ENCODE data around the gene CRACDL.

DNA sequence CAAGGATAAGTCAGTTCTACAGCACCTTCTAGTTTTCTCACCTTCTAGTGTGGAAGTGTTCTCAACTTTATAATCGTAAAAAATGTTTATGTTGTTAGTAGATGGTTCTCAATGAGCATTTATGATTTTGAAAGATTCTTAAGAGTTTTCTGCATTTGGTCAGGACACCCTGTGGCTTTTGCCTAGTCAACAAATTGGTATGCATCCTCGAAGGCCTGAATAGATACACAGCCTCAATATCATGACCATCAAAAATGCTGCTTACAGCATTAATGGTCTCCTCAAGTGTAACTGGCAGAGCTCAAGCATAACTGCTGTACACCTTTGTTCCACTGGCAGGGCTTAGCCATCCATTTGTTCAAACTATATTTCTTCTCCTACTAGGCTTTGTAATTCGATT lies 96.7 kb downstream of the CRACDL start:
- TF ChIP-seq, protein P1, sequence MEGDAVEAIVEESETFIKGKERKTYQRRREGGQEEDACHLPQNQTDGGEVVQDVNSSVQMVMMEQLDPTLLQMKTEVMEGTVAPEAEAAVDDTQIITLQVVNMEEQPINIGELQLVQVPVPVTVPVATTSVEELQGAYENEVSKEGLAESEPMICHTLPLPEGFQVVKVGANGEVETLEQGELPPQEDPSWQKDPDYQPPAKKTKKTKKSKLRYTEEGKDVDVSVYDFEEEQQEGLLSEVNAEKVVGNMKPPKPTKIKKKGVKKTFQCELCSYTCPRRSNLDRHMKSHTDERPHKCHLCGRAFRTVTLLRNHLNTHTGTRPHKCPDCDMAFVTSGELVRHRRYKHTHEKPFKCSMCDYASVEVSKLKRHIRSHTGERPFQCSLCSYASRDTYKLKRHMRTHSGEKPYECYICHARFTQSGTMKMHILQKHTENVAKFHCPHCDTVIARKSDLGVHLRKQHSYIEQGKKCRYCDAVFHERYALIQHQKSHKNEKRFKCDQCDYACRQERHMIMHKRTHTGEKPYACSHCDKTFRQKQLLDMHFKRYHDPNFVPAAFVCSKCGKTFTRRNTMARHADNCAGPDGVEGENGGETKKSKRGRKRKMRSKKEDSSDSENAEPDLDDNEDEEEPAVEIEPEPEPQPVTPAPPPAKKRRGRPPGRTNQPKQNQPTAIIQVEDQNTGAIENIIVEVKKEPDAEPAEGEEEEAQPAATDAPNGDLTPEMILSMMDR (IDR thresholded peaks at IDR 0.05): no peak
- TF ChIP-seq EP300 (IDR thresholded peaks at IDR 0.05): no peak

Data from gastroesophageal sphincter (tissue), 3 donors.